ENCODE results near the gene ATP2C2. TPM values are rescaled to one million over a fixed set of nuclear protein-coding genes. Genes with fewer than 3 reads are reported as not detected.

Gene ATP2C2
- total and polyA plus RNA-seq, 9 of the 15 experiments (the other 6 are each of a cell fraction or from before 2014, with no cell fraction given) = 0.75 TPM; not detected in 8

DNA sequence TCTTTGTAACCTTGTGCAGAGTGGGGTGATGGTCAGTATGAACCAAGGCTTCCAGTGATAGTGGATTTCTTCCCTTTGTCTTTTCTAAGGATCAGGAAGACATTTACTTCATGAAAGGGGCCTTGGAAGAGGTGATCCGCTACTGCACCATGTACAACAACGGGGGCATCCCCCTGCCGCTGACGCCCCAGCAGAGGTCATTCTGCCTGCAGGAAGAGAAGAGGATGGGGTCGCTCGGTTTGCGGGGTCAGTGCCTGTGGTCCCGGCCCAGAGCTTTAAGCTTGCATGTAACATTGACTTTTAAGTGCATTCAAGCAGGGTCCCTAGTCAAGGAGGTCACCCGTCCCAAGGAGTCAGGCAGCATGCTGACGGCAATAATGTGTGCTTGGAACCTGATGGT is 80.1 kb downstream of the ATP2C2 start:
- no peak overlapping the region for H3K4me2 ChIP-seq (ENCODE audit: insufficient read depth, low read length)
- no peak for DNase-seq (ENCODE audit: extremely low read depth in 1 of 4, low spot score in 3 of 4)
- H2AFZ ChIP-seq (ENCODE audit: low read depth, low read length) = no peak overlapping the region
- CTCF ChIA-PET (ENCODE audit: low intra/inter-chr PET ratio) = no interaction called here
- no peaks in the 10 kb centered on the region for H3K9me3 ChIP-seq (replicated peaks; ENCODE audit: control insufficient read depth, insufficient read depth, low read depth, low read length)
- in situ Hi-C loops (cut with MboI) (no loop called here), intact Hi-C loops (cut with micrococcal nuclease) (no loop called here)
- H3K4me3 ChIP-seq = no peak overlapping the region
- H3K27me3 ChIP-seq (ENCODE audit: control insufficient read depth in 2 of 2, insufficient read depth in 2 of 2, low read length in 2 of 2) = peaks cover 59 to 88% of the 10 kb centered on the region in 2 experiments
- 2% methylated on average over 10 of the region's 10 CpGs for WGBS (ENCODE audit: insufficient coverage, low coverage, missing lambda C conversion rate)
- TF ChIP-seq, protein P1, sequence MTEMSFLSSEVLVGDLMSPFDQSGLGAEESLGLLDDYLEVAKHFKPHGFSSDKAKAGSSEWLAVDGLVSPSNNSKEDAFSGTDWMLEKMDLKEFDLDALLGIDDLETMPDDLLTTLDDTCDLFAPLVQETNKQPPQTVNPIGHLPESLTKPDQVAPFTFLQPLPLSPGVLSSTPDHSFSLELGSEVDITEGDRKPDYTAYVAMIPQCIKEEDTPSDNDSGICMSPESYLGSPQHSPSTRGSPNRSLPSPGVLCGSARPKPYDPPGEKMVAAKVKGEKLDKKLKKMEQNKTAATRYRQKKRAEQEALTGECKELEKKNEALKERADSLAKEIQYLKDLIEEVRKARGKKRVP (CRISPR knock-in tag; IDR thresholded peaks at IDR 0.05) = no peak
- peak; percentile 46 for TF ChIP-seq CBX2 (IDR thresholded peaks at IDR 0.05; ENCODE audit: insufficient read depth, low read length, poor library complexity, severe bottlenecking)
- no peaks in the 10 kb centered on the region for H4K20me1 ChIP-seq (replicated peaks; ENCODE audit: control insufficient read depth, insufficient read depth, low read length)
- no TSS peak for BruUV-seq (replicated peaks)
- peaks cover 0 to 6% of the 10 kb centered on the region in 2 experiments; a peak in 2 of 5 replicates for H3K4me1 ChIP-seq (replicated peaks in 1 of 2; ENCODE audit: control insufficient read depth in 2 of 2, insufficient read depth in 2 of 2, low read length in 2 of 2)
- H3K36me3 ChIP-seq (ENCODE audit: control insufficient read depth, insufficient read depth, low read length) = no peaks in the 10 kb centered on the region
- POLR2A ChIA-PET = no interaction called here
- no peaks in the 10 kb centered on the region for H3K79me2 ChIP-seq (ENCODE audit: control insufficient read depth, insufficient read depth, low read length)
- no peaks in the 10 kb centered on the region for H3K9me1 ChIP-seq (ENCODE audit: control insufficient read depth, insufficient read depth, low read length)
- FAIRE-seq = no peak
- no peak overlapping the region for H3K27ac ChIP-seq (ENCODE audit: extremely low read depth, low read depth, low read length)
- H3K9ac ChIP-seq (ENCODE audit: insufficient read depth in 1 of 2, low read depth in 2 of 2, low read length in 2 of 2) = no peak overlapping the region
- ATAC-seq = no peak

Data from K562 (cell line).